Activated naive CD8-positive, alpha-beta T cell treated with anti-CD3 and anti-CD28 coated beads, Interleukin-2, amount 50 U/mL, for 16 hours (primary cell): Measurements from ENCODE around the gene DTNA.
"Not testable (repeated sequence)": the region's sequence is repeated elsewhere in the genome, so short reads cannot be mapped to it uniquely, and the experiment has no call there.

Source experiments
- DNase-seq: peaks from one replicate; pipeline ENCODE4 v3.0.0-alpha.2; 2020; ENCODE audit warnings: low read depth, low spot score

DTNA gene

DNA sequence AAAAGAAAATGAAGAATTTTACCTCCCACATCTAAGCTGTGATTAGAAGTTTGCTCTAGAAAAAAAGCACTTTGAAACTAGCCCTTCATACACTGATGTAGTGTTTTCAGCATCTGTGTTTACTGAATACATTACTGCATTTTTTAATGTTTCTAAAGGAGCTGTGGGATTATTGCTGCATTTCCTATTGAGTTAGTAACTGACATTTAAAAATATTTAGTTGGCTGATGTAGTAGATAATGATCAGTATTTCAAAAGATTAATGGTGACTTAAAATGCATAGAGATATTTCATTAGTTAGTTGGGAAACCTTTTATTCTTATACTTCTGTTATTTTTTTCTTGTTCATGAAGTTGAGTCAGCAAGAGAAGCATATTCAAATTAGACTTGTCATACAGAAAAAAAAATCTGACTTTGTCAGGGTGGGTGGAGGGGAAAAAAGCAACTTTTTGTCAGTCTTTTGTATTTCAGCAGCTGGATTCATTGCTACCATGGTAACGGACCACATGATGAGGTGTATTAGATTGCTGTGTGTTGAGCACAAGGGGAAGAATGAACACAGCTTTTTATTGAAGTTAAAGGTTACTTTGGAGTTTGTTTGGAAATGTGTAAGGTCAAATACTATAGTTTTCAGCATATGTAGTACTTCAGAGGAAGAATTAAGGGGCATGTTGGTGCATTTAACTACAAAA is at the start of gene DTNA:
DTNA (plus strand) TSS at position 549 of the 692 bp plus-strand sequence. CDS start 45,679 bp downstream, outside the sequence.
- DNase-seq, result no peak

DNA sequence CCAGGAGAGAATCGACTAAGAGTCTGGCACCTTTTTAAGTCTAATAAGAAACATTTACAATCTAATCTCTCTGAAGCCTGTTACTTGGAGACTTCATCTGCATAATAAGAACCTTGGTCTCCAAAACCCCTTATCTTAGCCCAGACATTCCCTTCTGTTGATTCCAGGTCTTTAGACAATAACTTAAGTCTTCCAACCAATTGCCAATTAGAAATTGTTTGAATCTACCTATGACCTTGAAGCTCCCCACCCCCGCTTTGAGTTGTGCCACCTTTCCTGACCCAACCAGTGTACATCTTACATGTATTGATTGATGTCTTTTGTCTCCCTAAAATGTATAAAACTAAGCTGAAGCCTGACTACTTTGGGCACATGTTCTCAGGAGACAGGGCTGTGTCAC is 49.5 kb upstream of the DTNA start:
- DNase-seq, result no peak

DNA sequence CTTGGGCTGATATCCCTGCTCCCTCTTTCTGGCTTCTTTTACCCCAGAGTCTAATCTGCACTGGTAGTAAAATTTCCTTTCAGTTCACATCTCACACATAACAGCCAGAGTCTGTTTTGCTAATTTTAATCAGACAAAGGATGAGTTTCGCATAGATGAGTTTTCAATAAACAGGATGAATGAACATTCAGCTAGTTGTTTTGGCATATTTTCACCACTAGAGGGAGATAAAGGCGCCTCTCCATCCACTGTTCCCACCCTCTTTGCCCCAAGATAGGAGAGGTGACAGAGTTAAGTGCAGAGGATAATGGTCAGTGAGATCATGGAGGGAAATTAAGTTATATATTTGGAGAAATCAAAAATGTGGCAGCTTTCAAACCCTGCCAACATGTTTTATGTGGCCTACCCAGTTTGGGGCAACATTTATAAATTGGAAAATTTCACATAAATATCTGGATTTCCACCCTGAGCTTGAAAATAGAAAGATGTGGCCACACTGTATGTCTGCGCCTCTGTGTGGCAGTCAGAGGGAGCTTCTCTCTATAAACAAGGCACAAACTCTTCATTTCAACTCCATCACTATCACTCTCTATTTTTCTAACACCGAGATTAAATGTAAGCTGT is 48.5 kb upstream of the DTNA start:
- DNase-seq, result no peak

DNA sequence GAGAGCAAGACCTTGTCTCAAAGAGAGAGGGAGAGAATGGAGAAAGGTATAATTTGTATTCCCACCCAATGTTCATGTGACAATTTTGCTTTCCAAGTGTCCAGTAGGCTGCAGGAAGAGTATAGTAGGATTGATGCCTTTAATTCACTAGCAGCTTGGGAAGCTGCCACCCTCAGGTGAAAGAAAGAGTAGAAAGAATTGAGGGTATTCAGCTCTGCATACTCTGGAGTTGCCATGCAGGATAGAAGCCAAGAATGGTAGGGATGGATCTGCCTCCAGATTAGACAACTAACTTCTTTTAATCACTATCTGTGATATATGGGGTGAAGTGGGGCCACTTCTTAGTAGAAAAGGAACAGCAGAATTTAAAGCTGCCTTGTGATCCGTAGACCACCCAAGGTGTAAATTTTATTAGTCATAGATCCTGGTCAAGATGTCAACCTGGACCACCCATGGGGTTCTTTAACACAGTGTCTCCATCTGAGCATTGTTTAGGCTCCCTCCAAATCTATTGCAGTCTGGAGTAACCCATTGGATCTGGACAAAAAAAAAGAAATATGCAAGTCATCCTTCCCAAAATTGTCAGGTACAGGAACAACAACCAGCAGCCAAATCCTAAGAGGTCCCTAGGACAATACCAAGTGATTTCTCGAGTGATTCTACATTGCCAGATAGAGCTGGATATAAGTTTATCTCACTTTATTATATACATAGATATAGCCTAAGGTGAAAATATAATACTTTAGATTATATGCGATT is 33.1 kb upstream of the DTNA start:
- no peak for DNase-seq

DNA sequence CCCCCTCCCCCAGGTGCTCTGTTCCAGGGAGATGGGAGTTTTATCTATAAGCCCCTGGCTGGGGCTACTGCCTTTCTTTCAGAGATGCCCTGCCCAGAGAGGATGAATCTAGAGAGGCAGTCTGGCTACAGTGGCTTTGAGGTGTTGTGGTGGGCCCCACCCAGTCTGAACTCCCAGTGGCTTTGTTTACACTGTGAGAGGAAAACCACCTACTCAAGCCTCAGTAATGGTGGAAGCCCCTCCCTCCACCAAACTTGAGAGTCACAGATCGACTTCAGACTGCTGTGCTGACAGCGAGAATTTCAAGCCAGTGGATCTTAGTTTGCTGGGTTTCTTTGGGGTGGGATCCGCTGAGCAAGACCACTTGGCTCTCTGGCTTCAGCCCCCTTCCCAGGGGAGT is 20.3 kb upstream of the DTNA start:
- not testable (repeated sequence) for DNase-seq

DNA sequence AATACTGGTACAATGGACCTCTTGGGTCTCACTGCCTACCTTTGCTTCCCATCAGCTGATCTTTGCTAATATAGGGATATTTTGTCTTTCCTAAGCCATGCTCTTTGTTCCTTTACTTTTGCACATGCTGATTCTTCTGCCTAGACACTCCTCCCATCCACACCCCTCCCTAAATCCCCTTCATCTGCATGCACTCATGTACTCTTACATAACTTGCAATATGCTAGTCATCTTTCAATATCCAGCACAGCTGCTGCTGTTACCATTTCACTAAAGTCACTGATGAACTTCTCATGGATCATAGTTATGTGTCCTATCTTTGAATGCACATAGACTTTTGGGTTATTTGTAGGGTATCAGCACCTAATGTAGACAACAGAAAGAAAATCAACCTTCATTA is 18.5 kb upstream of the DTNA start:
- DNase-seq, result no peak

DNA sequence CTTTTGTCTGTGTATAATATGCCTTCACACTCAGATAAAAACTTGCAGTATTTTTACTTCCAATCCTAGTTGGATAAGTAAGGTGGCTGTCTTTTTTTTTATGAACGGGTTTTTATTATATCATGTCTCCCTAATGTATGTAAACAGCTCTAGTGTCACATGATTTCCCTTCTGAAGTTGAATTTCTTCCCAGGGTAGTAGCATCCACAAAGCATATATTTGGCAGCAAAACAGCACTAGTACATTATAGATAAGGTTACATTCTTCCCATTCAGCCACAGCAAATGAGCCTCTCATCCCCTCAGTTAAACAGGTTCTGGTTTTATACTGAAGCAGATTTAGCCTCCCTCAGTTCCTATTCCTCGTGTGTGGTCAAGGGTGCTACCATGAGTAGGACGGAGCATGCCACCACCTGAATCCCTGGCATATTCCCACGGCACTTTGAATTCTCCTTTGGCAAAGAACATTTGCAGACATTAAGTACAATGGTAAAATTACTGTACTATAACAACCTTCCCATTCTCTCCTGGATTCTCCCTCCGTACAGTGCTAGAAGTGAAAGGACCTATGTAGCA is 15.4 kb upstream of the DTNA start:
- no peak for DNase-seq

DNA sequence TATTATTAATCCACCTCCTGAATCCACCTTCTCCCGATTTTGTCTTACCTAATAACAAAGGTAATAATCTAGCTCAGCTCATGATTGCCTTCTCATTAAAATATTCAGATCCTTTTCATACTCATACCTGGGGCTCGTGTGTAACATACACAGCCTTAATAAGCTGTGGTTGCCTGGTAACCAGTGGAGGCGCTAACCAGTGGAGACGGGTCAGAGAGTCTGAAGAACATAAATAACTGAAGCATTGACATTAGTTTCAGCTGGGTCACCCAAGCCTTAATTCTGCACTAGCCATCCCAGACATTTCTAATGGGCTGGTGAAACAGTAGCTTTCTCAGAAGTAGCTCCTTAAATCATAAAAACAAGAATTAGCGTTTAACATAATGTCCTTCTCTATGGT is 14.8 kb upstream of the DTNA start:
- DNase-seq, result no peak

DNA sequence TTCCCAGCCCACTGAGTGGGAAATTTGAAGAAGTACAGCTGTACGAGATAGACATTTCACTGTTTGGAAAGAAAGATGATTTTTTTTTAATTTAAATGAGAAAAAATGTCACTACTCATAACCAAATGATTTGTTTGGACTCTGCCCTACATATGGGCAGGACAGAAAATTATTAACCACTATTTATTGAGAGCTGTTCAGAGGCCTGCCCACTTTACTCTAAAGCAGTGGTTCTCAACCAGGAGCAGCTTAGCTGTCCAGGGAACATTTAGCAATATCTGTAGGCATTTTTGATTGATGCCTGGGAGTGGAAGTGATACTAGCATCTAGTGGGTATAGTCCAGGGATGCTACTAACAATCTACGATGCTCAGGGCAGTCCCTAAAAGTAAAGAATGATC is 13.4 kb upstream of the DTNA start:
- no peak for DNase-seq

DNA sequence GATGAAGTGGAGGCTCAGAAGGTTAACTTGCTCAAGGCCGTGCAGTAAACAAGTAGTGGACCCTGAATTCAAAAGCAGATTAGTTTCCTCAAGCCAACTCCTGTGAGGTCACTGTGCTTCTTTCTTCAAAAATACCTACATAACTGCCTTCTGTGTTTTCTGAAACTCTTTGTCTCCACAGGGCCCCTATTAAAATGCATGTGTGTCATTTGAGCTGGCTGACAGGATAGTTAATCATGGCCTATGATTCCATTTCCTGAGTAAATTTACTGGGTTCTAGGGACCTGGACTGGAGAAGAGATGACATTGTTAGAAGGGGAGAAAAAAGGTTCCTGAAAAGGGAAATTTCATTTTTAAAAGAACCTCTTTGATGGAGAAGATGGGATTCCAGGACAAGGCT is 12.9 kb upstream of the DTNA start:
- no peak for DNase-seq

DNA sequence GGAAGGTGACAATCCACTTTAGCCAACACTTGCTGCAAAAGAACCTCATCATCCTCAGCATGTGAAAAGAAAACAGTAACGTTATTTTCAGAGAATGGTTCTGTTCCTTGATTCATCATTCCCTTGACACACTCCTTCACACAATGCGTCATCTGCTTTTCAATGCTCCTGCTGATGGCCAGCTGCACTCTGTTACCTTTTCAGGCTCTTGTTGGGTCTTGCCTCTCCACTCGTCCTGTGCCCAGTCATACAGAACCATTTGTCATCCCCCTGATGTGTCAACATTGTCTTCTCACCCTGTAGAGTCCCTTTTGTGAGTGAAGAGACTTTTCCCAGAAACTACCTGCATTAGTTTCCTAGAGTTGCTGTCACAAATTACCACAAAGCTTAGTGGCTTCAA is 12.2 kb upstream of the DTNA start:
- no peak for DNase-seq

DNA sequence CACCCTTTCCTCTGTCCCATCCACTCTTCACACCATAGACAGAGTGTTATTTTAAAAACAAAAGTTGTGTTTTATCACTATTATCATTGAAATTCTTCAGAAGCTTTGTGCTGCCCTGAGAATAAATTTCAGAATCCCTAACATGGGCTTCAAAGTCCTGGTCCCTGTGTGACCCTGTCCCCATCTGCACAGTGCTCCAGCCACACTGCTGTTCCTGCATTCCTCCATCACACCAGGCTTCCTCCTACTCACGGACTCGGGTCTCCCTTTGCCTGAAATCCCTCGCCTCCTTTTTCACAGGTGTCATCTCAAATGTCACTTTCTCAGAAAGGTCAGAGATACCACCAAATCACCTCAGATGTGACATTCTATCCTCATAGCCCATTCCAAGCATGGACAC is 8.2 kb upstream of the DTNA start:
- DNase-seq, result no peak

DNA sequence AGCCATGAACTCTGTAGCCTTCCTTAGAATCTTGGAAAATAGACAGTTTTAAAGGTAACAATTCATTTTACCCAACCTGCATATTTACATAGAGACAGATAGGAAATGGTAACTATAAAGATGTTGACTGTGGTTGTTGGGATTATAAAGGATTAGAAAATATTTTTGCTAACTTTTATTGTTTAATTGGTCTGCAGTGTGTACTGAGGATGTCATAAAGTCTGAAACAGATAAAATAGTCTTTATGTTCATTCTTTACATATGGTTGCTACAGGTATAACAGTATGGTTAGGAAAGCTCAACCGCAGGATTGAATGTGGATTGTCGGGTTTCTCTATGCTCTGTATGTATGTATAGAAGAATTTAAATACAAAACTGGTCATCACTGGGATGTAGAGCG is 7.3 kb upstream of the DTNA start:
- DNase-seq, result no peak

DNA sequence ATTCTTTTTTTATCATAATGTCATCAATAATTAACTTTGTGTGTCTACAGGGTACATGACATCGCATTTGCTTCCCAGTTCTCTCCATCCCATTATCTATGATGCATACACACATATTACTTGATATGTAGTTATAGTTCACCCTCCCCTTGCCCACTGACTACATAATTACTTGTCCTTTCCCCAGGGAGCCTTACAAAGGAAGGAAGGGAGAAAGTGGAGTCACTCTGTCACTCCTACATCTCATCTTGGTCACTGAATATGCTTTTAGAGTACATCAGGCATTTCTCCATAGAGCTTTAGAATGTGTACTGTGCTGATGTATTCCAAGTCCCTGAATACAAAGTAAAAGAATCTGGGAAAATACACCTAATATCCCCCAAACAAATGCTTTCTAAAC is 6.0 kb upstream of the DTNA start:
- DNase-seq, result no peak

DNA sequence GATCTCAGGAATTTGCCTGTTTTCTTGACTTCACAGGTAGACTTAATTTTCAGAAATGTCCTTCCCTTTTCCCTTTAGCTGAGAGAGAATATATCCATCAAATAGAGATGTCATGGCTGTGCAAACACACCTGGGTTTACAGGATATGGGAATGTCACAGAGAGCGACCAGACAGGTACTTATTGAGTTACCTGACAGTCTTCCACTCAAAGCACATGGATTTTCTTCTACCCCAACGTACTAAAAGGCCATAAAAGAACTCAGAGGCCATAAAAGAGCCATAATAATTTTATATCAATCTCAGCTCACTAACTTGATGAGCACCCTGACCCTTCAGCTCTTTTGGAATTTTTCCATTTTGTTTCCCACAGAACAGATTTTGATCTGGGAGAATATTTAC is 5.3 kb upstream of the DTNA start:
- no peak for DNase-seq

DNA sequence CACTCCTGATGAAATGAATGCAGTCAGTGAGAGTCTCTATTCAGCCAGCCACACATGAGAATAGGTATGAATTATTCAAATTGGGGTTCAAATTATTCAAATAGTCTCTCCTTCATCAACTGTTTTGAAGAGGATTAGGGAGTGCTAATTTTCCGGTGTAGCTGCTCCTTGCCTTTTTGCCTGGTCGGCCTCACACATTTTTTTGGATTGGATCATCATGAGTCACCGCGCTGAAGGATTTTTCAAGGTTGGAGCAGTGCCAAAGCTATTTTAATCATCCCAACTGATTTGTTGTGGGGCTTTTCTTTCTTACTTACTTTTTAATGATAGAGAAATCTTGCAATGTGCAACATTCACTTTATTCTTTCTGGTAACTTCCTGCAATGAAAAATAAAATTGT is 2.4 kb upstream of the DTNA start:
- DNase-seq, result no peak

DNA sequence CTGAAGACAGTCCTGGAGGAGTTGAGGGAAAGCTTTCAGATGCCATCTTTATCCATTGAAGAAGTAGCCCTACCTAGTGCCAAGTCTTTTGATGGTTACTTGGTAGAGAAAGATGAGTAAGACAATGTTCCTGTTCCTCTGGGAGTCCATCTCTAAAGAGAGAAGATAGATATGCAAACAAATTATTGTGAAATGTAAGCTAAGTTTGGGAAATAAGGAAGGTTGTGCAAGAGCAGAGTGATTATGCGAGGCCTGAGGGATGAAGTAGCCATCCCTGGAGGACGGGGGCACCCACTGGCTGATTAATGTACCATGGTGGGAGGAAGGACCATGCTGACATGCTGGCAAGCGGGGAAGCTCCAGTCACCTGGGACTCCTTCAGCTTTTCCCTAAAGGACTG is 994 bp upstream of the DTNA start:
- no peak for DNase-seq

DNA sequence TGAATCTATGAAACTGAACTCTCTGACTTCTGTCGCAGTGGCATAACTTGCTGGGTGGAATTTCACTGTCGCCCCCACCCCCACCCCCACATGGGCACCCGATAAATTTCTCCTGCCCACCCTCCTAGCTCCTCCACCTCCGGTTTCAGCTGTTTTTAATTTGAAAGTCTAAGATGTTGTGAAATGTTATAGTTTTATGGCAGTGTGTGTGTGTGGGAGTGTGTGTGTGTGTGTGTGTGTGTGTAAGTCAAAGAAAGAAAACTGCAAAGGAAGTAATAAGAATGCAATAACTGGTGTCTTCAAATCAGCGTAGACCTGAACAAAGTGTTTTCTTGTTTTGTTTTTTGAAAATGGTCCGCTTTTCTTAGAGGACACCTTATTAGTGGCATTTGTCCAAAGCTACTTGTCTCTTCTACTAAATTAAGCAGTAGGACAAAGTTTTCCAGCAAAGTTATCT is 388 bp downstream of the DTNA start:
- DNase-seq, result no peak

DNA sequence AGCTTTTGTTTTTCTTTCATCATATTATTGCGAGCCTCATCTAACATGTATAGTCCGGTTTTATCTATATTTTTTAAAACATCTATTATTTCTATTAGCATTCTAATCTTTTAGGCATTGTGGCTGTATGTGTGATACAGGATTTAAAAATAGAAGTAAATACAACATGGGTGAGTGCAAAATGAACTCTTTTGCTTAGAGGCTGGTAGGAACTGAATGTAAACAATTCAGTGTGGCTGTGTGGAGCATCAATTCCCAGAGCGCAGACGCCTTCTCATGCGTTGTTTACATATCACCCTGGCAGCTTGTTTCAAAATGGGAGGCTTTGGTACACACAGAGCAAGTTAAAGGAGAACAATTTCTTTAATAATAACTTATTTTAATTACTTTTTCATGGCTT is 836 bp downstream of the DTNA start:
- DNase-seq, result no peak

DNA sequence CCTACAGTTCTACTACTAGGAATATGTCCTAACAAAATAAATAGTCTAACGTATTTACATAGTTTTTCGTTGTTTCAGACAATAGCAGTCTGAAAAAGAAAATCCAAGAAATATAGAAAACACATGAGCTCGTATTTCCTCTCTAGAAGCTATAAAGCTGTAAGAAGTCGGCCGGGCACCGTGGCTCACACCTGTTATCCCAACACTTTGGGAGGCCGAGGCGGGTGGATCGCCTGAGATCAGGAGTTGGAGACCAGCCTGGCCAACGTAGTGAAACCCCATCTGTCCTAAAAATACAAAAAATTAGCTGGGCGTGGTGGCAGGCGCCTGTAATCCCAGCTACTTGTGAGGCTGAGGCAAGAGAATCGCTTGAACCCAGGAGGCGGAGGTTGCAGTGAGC is 6.0 kb downstream of the DTNA start:
- DNase-seq, result not testable (repeated sequence)

DNA sequence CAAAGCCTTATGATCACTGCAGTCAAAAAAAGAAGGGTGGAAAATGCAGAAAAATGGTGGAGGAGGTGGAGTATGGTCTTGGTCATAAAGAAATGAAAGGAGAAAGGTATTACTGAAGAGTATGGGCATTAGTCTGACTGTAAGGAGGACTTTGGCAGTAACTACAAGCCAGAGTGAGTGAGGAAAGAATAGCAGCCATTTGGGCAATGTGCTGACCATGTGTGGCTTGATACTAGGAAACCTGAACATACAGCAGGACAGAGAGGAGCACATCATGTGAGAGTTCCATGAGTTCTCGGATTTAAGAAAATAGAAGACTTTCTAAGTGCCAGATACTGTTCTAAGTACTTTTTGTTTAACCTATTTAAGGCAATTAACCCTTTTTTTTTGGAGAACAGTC is 8.5 kb downstream of the DTNA start:
- DNase-seq, result no peak

DNA sequence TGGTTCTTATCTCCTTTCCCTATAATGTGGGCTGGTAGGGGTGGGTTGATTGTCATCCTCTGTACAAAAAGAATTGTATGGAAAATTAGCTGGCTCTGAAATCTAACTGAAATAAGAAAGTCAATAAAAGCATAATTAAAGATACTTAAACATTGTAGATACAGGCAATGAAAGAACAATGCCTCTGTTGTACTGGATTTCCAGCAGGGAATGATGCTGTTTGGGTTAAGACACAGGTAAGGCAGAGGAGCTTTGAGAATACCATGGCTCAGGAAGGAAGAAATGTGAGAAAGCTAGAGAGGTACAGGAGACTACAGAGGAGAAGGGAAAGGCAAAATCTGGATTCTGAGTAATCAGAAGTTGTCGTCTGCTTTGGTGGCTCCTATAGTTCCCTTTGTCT is 10.1 kb downstream of the DTNA start:
- DNase-seq, result no peak

DNA sequence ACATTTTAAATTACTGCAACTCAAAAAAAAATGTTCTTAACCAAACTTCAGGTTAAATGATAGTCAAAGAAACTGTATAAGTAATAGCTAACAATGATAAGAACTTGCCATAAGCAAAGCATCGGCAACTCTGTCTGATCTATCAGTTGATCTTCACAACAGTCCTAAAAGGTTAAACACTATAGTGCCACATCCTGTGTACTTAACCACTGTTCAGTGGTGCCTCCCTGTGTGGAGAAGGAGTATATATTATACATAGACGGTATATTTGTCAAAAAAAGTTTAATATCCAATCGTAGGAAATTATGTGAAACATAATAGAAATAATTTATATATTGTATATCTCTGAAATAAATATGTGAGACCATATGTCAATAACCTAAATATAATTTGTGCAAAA is 13.0 kb downstream of the DTNA start:
- no peak for DNase-seq
